ENCODE data around the gene MYO15A. TPM values are rescaled to one million over a fixed set of nuclear protein-coding genes. Genes with fewer than 3 reads are reported as not detected.

The MYO15A gene
- total RNA-seq, 1 donor: 1.1 TPM

DNA sequence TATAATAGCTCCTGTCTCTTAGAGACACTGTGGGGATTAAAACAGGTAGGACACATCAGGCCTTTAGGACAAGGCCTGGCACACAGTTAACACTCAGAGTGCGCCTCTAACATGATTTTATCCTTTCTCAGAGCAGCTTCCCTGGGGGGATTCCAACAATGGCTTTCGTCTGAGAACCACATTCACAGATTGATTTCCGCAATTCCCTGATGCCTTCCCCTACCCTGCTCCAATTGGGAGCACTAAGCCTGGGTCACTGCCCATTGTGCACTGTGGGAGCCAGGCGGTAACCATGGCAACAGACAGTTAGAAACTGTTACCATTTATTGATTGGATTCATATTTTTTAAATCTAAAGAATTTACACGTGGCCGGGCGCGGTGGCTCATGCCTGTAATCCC lies 69.2 kb downstream of the MYO15A start:
- DNase-seq (ENCODE audit: insufficient read length, low spot score, missing footprints): peak; percentile 73
- H2AFZ ChIP-seq (ENCODE audit: low read length): no peak overlapping the region
- no peak overlapping the region for H3K4me3 ChIP-seq (ENCODE audit: insufficient read depth, low read length)
- H3K9me3 ChIP-seq (ENCODE audit: low read depth, low read length): no peaks in the 10 kb centered on the region
- no peaks in the 10 kb centered on the region for H3K36me3 ChIP-seq (ENCODE audit: insufficient read depth, low read length)
- no peaks in the 10 kb centered on the region for H3K27me3 ChIP-seq (ENCODE audit: insufficient read depth, low read length)
- TF ChIP-seq, protein P1, sequence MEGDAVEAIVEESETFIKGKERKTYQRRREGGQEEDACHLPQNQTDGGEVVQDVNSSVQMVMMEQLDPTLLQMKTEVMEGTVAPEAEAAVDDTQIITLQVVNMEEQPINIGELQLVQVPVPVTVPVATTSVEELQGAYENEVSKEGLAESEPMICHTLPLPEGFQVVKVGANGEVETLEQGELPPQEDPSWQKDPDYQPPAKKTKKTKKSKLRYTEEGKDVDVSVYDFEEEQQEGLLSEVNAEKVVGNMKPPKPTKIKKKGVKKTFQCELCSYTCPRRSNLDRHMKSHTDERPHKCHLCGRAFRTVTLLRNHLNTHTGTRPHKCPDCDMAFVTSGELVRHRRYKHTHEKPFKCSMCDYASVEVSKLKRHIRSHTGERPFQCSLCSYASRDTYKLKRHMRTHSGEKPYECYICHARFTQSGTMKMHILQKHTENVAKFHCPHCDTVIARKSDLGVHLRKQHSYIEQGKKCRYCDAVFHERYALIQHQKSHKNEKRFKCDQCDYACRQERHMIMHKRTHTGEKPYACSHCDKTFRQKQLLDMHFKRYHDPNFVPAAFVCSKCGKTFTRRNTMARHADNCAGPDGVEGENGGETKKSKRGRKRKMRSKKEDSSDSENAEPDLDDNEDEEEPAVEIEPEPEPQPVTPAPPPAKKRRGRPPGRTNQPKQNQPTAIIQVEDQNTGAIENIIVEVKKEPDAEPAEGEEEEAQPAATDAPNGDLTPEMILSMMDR (IDR thresholded peaks at IDR 0.05; ENCODE audit: extremely low read depth, low read depth, low read length): no peak
- H3K79me2 ChIP-seq (ENCODE audit: insufficient read depth, low read length): no peaks in the 10 kb centered on the region
- H3K27ac ChIP-seq (ENCODE audit: low read depth, low read length): no peak overlapping the region
- H3K4me2 ChIP-seq (ENCODE audit: insufficient read depth, low read length): no peak overlapping the region
- no peaks in the 10 kb centered on the region for H4K20me1 ChIP-seq (ENCODE audit: insufficient read depth, low read length)
- H3K4me1 ChIP-seq (ENCODE audit: insufficient read depth, low read length): peaks cover 24% of the 10 kb centered on the region

DNA sequence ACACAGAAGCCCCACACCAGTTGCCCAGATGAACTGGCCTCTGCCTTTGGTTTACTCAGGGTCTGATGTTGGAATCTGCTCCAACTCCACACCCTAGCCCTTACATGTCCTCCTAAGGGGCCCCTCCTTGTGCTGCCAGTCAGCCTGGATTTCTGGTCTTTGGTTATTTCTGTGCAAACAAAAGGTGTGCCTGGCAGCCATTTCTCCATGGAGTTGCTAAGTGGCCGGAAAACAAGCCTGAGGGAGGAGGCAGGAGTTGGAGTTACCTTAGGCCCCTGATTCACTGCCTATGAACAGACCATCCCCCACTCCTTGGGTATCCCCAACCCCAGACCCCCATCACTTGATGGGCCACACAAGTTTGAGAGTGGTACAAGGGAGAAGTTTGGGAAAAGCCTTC lies 70.6 kb downstream of the MYO15A start:
- H3K27ac ChIP-seq (ENCODE audit: low read depth, low read length): no peak overlapping the region
- H3K36me3 ChIP-seq (ENCODE audit: insufficient read depth, low read length): no peaks in the 10 kb centered on the region
- no peak for DNase-seq (ENCODE audit: insufficient read length, low spot score, missing footprints)
- peaks cover 24% of the 10 kb centered on the region for H3K4me1 ChIP-seq (ENCODE audit: insufficient read depth, low read length)
- H3K79me2 ChIP-seq (ENCODE audit: insufficient read depth, low read length): peaks cover 5% of the 10 kb centered on the region
- no peaks in the 10 kb centered on the region for H4K20me1 ChIP-seq (ENCODE audit: insufficient read depth, low read length)
- no peaks in the 10 kb centered on the region for H3K9me3 ChIP-seq (ENCODE audit: low read depth, low read length)
- no peak overlapping the region for H3K4me2 ChIP-seq (ENCODE audit: insufficient read depth, low read length)
- H3K4me3 ChIP-seq (ENCODE audit: insufficient read depth, low read length): no peak overlapping the region
- TF ChIP-seq, protein P1 (IDR thresholded peaks at IDR 0.05; ENCODE audit: extremely low read depth, low read depth, low read length): no peak
- H2AFZ ChIP-seq (ENCODE audit: low read length): no peak overlapping the region
- no peaks in the 10 kb centered on the region for H3K27me3 ChIP-seq (ENCODE audit: insufficient read depth, low read length)

DNA sequence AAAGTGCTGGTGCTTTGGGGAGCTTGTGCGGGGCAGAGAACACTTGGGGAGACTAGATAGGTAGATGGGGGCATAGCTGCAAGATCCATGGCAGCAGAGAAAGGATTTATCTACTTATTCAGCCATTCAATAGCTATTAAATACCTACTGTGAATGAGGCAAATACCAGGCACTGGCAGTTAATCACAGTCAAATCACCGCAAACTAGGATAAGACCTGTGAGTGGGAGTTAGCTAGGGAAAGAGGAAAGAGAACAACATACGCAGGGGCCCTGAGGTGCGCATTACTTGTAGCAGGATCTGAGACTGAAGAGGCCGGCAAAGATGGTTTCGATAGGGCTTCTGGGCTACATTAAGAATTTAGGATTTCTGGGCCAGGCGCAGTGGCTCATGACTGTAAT lies 71.2 kb downstream of the MYO15A start:
- Histone ChIP-seq H3K27ac (ENCODE audit: low read depth, low read length) (no peak overlapping the region), H3K4me2 (ENCODE audit: insufficient read depth, low read length) (no peak overlapping the region), H4K20me1 (ENCODE audit: insufficient read depth, low read length) (peaks cover 6% of the 10 kb centered on the region), H3K4me1 (ENCODE audit: insufficient read depth, low read length) (peaks cover 24% of the 10 kb centered on the region), H3K79me2 (ENCODE audit: insufficient read depth, low read length) (peaks cover 11% of the 10 kb centered on the region), H3K4me3 (ENCODE audit: insufficient read depth, low read length) (no peak overlapping the region), H3K36me3 (ENCODE audit: insufficient read depth, low read length) (no peaks in the 10 kb centered on the region), H3K27me3 (ENCODE audit: insufficient read depth, low read length) (no peaks in the 10 kb centered on the region), H3K9me3 (ENCODE audit: low read depth, low read length) (no peaks in the 10 kb centered on the region), H2AFZ (ENCODE audit: low read length) (no peak overlapping the region)
- DNase-seq (ENCODE audit: insufficient read length, low spot score, missing footprints): peak; percentile 61
- TF ChIP-seq, protein P1 (IDR thresholded peaks at IDR 0.05; ENCODE audit: extremely low read depth, low read depth, low read length): no peak

DNA sequence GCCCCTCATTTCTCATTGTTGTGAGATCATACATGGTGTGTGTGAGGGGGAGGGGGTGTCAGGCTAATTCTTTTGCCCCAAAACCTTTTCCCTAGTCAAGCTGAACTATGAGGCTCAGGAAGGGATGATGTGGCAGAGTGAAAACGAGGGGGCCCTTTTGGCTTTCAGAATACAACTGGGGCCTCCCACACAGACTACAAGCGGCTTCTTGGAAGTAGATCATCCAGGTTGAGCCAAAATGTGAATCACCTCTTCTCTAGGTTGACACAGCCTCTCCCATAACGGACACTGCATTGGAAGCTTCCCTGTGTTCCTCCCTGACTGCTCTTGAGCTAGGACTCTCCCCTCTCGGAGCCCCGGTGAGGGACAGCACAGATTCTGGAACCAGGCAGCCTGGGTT lies 72.8 kb downstream of the MYO15A start:
- peaks cover 27% of the 10 kb centered on the region for H3K79me2 ChIP-seq (ENCODE audit: insufficient read depth, low read length)
- no peaks in the 10 kb centered on the region for H3K36me3 ChIP-seq (ENCODE audit: insufficient read depth, low read length)
- peak overlapping the region; percentile 50 for H2AFZ ChIP-seq (ENCODE audit: low read length)
- H3K4me2 ChIP-seq (ENCODE audit: insufficient read depth, low read length): peak overlapping the region; percentile 13
- TF ChIP-seq, protein P1 (IDR thresholded peaks at IDR 0.05; ENCODE audit: extremely low read depth, low read depth, low read length): no peak
- peaks cover 21% of the 10 kb centered on the region for H4K20me1 ChIP-seq (ENCODE audit: insufficient read depth, low read length)
- H3K27ac ChIP-seq (ENCODE audit: low read depth, low read length): peak overlapping the region; percentile 87
- H3K4me3 ChIP-seq (ENCODE audit: insufficient read depth, low read length): no peak overlapping the region
- DNase-seq (ENCODE audit: insufficient read length, low spot score, missing footprints): peak; percentile 90
- no peaks in the 10 kb centered on the region for H3K27me3 ChIP-seq (ENCODE audit: insufficient read depth, low read length)
- peaks cover 37% of the 10 kb centered on the region for H3K4me1 ChIP-seq (ENCODE audit: insufficient read depth, low read length)
- no peaks in the 10 kb centered on the region for H3K9me3 ChIP-seq (ENCODE audit: low read depth, low read length)
